H1 (cell line): Measurements from ENCODE around the gene MAPK8IP2. TPM values are rescaled to one million over a fixed set of nuclear protein-coding genes. Genes with fewer than 3 reads are reported as not detected.
"Not testable (repeated sequence)": the region's sequence is repeated elsewhere in the genome, so short reads cannot be mapped to it uniquely, and the experiment has no call there.

Experiments used
- CTCF ChIA-PET: fragments of 300-600 bp; sonication (Branson Sonifier 250); formaldehyde crosslinking; loops from one replicate; lab custom pipeline; 2021; ENCODE audit not compliant: partially characterized antibody; lab: Charles Lee
- POLR2A ChIA-PET: fragments of 300-600 bp; sonication (Branson Sonifier 250); formaldehyde crosslinking; loops from one replicate; lab custom pipeline; 2021; ENCODE audit warnings: inconsistent platforms; ENCODE audit not compliant: partially characterized antibody; lab: Charles Lee
- DNase-seq, 2 experiments: peaks; one replicate each; pipeline versions ENCODE4 v3.0.0 to v3.0.0-alpha.2; 2010 to 2022; ENCODE audit warnings: low spot score in 2 of 2, low read depth in 1 of 2, mixed read lengths in 1 of 2
- FAIRE-seq: peaks from 2 replicates; lab custom pipeline; 2011; peaks lifted over from hg19 to GRCh38; lab: Jason Lieb, UNC
- H2AFZ ChIP-seq: 2 replicates; pipeline ENCODE4 v1.8.1; 2012; ENCODE audit warnings: low read length, inconsistent platforms
- H2AK5ac ChIP-seq: 2 replicates; pipeline ENCODE4 v1.6.1; 2013; ENCODE audit warnings: low read depth, low read length
- H2BK120ac ChIP-seq: replicated peaks from 2 replicates; pipeline ENCODE3; 2013; ENCODE audit warnings: low read depth, low read length, inconsistent platforms
- H2BK12ac ChIP-seq: 2 replicates; pipeline ENCODE4 v1.6.1; 2013; ENCODE audit warnings: low read depth, low read length
- H2BK15ac ChIP-seq: 2 replicates; pipeline ENCODE4 v1.6.1; 2013; ENCODE audit warnings: low read length
- H2BK20ac ChIP-seq: 2 replicates; pipeline ENCODE4 v1.6.1; 2013; ENCODE audit warnings: low read length
- H2BK5ac ChIP-seq: 2 replicates; pipeline ENCODE4 v1.6.1; 2013; ENCODE audit warnings: low read depth, low read length
- H3K14ac ChIP-seq: 2 replicates; pipeline ENCODE4 v1.6.1; 2013; ENCODE audit warnings: inconsistent platforms; ENCODE audit not compliant: insufficient read length
- H3K18ac ChIP-seq: 2 replicates; pipeline ENCODE4 v1.6.1; 2013; ENCODE audit warnings: low read length; ENCODE audit errors: extremely low read depth
- H3K23ac ChIP-seq: 2 replicates; pipeline ENCODE4 v1.6.1; 2013; ENCODE audit warnings: inconsistent platforms; ENCODE audit not compliant: insufficient read length
- H3K23me2 ChIP-seq: 2 replicates; pipeline ENCODE4 v1.6.1; 2013; ENCODE audit warnings: low read depth, low read length
- H3K27ac ChIP-seq: 2 replicates; pipeline ENCODE4 v1.6.1; 2011; ENCODE audit warnings: low read depth, low read length, inconsistent platforms
- H3K27me3 ChIP-seq, 4 experiments: replicated peaks in 1 of 4; 1 replicate in 1 of 4; 2 replicates in 3 of 4; pipeline versions ENCODE4 v1.6.1 to v1.8.1; 2011 to 2013; ENCODE audit warnings: low read length in 3 of 4, mild to moderate bottlenecking in 3 of 4, inconsistent platforms in 2 of 4, mixed read lengths in 2 of 4, moderate library complexity in 1 of 4; ENCODE audit not compliant: control insufficient read depth in 3 of 4, insufficient read depth in 3 of 4; ENCODE audit errors: extremely low read depth in 1 of 4
- H3K36me3 ChIP-seq, 4 experiments: 2 replicates each; pipeline versions ENCODE4 v1.6.1 to v1.8.1; 2011 to 2013; ENCODE audit warnings: mild to moderate bottlenecking in 4 of 4, low read length in 3 of 4, moderate library complexity in 2 of 4, control low read depth in 1 of 4, inconsistent platforms in 1 of 4; ENCODE audit not compliant: insufficient read depth in 4 of 4, control insufficient read depth in 2 of 4
- H3K4ac ChIP-seq: replicated peaks from 2 replicates; pipeline ENCODE3; 2013; ENCODE audit warnings: low read length, low read depth, mixed read lengths, inconsistent platforms; ENCODE audit not compliant: insufficient read length
- H3K4me1 ChIP-seq, 4 experiments: replicated peaks in 1 of 4; 1 replicate in 1 of 4; 2 replicates in 3 of 4; pipeline versions ENCODE4 v1.6.1 to v1.8.1; 2011 to 2013; ENCODE audit warnings: low read length in 3 of 4, inconsistent platforms in 2 of 4, mixed read lengths in 1 of 4; ENCODE audit not compliant: insufficient read depth in 4 of 4, control insufficient read depth in 3 of 4
- H3K4me2 ChIP-seq, 2 experiments: 2 replicates each; pipeline versions ENCODE4 v1.6.1 to v1.8.1; 2011 to 2013; ENCODE audit warnings: low read depth in 2 of 2, low read length in 2 of 2, control low read depth in 1 of 2, inconsistent platforms in 1 of 2, mild to moderate bottlenecking in 1 of 2; ENCODE audit not compliant: insufficient read depth in 1 of 2
- H3K4me3 ChIP-seq, 4 experiments: fragments of 200-600, 300-600 bp in 1 of 4; sonication (generic), shearing (Covaris generic), sonication (Bioruptor Twin) in 1 of 4; 2 replicates each; pipeline versions ENCODE4 v1.5.1 to v1.8.1; 2011 to 2016; ENCODE audit warnings: low read length in 4 of 4, low read depth in 3 of 4, control low read depth in 2 of 4, inconsistent platforms in 2 of 4, mild to moderate bottlenecking in 2 of 4, mixed read lengths in 1 of 4, moderate library complexity in 1 of 4; ENCODE audit not compliant: insufficient read depth in 2 of 4; ENCODE audit errors: extremely low read depth in 1 of 4
- H3K56ac ChIP-seq: replicated peaks from 2 replicates; pipeline ENCODE3; 2013; ENCODE audit warnings: low read depth, mild to moderate bottlenecking, mixed read lengths, low read length, inconsistent platforms; ENCODE audit not compliant: insufficient read length
- H3K79me1 ChIP-seq: 2 replicates; pipeline ENCODE4 v1.6.1; 2013; ENCODE audit warnings: low read depth, low read length, control low read depth
- H3K79me2 ChIP-seq, 2 experiments: 2 replicates each; pipeline versions ENCODE4 v1.6.1 to v1.8.1; 2012 to 2013; ENCODE audit warnings: low read length in 2 of 2, mild to moderate bottlenecking in 2 of 2, inconsistent platforms in 1 of 2; ENCODE audit not compliant: insufficient read depth in 2 of 2, control insufficient read depth in 1 of 2
- H3K9ac ChIP-seq, 4 experiments: replicated peaks in 1 of 4; 1 replicate in 1 of 4; 2 replicates in 3 of 4; pipeline versions ENCODE4 v1.6.1 to v1.8.1; 2011 to 2013; ENCODE audit warnings: low read depth in 3 of 4, low read length in 3 of 4, control low read depth in 2 of 4, mild to moderate bottlenecking in 2 of 4, moderate library complexity in 2 of 4, inconsistent platforms in 1 of 4; ENCODE audit errors: extremely low read depth in 1 of 4
- H3K9me3 ChIP-seq, 2 experiments: 2 replicates each; pipeline versions ENCODE4 v1.6.1 to v1.8.1; 2012 to 2013; ENCODE audit warnings: mild to moderate bottlenecking in 2 of 2, moderate library complexity in 2 of 2, control low read depth in 1 of 2, inconsistent platforms in 1 of 2, low read depth in 1 of 2, low read length in 1 of 2, mixed read lengths in 1 of 2; ENCODE audit not compliant: insufficient read depth in 2 of 2
- H4K20me1 ChIP-seq, 2 experiments: replicated peaks in 1 of 2; 2 replicates each; pipeline versions ENCODE3 to v1.8.1; 2011 to 2013; ENCODE audit warnings: inconsistent platforms in 2 of 2, low read length in 2 of 2, mild to moderate bottlenecking in 1 of 2; ENCODE audit not compliant: insufficient read depth in 2 of 2, control insufficient read depth in 1 of 2
- H4K5ac ChIP-seq: 2 replicates; pipeline ENCODE4 v1.6.1; 2013; ENCODE audit warnings: low read length, low read depth, mixed read lengths, inconsistent platforms; ENCODE audit not compliant: insufficient read length
- H4K8ac ChIP-seq: 2 replicates; pipeline ENCODE4 v1.8.0; 2013; ENCODE audit warnings: mild to moderate bottlenecking, moderate library complexity, low read length, inconsistent platforms; ENCODE audit not compliant: insufficient read depth; ENCODE audit errors: extremely low read depth
- H4K91ac ChIP-seq: replicated peaks from 2 replicates; pipeline ENCODE3; 2013; ENCODE audit warnings: low read length, mixed read lengths, inconsistent platforms; ENCODE audit not compliant: insufficient read length
- WGBS, 2 experiments: shearing (Covaris generic) in 1 of 2; methylation state at CpG; one replicate each; pipeline versions ENCODE4 v1.1.6 to v1.1.7; 2013 to 2015; ENCODE audit warnings: low lambda C conversion rate in 2 of 2, mixed read lengths in 2 of 2, inconsistent platforms in 1 of 2, low coverage in 1 of 2, missing lambda C conversion rate in 1 of 2; ENCODE audit not compliant: insufficient replicate concordance in 2 of 2, insufficient coverage in 1 of 2, insufficient read length in 1 of 2; ENCODE audit errors: extremely low coverage in 1 of 2, missing lambda C conversion rate in 1 of 2; 5-methylcytosine and 5-hydroxymethylcytosine counted together
- polyA plus RNA-seq, 7 experiments: library from polyadenylated mRNA; depleted of rRNA in 3 of 7; stranded (reverse) in 5 of 7; unstranded in 2 of 7; fragments of >200 nt in 5 of 7; fragments of 200-250 nt in 2 of 7; gene quantifications; 1 replicate in 5 of 7; 2 replicates in 1 of 7; 4 replicates in 1 of 7; pipeline versions ENCODE4 v1.2.1 to v1.2.3, GENCODE V29; 2011 to 2013; ENCODE audit warnings: missing spikeins in 2 of 7, mixed read lengths in 2 of 7
- total RNA-seq: library from RNA; stranded (reverse); fragmentation: NEBNext Ultra II Directional; extraction: Animal tissue kit (Norgen Biotek cat#: 25700); gene quantifications from 2 replicates; pipeline ENCODE4 v1.2.1, GENCODE V29; 2021

The MAPK8IP2 gene
- total and polyA plus RNA-seq, 2 of the 8 experiments (the other 6 are each of a cell fraction or from before 2014, with no cell fraction given): 1.5 to 5.5 TPM

GRCh38 chr22:50643821-50644101 is 43.2 kb downstream of the MAPK8IP2 start:
- ChIA-PET CTCF (interaction anchor here (6.9 kb wide), 1 partner anchor 20 kb away, joined by 74 read pairs; the partner anchor contains the start of gene ARSA), POLR2A (interaction anchor here (0.9 kb wide), 1 partner anchor 11 kb away, joined by 3 read pairs; no protein-coding TSS in a partner anchor)
- peak; percentile 94 for FAIRE-seq
- H2BK15ac ChIP-seq, H4K91ac ChIP-seq, H2BK12ac ChIP-seq, H3K36me3 ChIP-seq, H3K23ac ChIP-seq, H2BK120ac ChIP-seq, H3K4me2 ChIP-seq, H2AK5ac ChIP-seq, H2BK20ac ChIP-seq, H4K5ac ChIP-seq, DNase-seq, H2AFZ ChIP-seq, H3K56ac ChIP-seq, H3K79me2 ChIP-seq, H4K20me1 ChIP-seq, H3K23me2 ChIP-seq, H3K4me3 ChIP-seq, H3K27ac ChIP-seq, H3K18ac ChIP-seq, H3K14ac ChIP-seq, H3K4ac ChIP-seq, H2BK5ac ChIP-seq, H3K79me1 ChIP-seq, H4K8ac ChIP-seq: not testable (repeated sequence)
- H3K9me3 ChIP-seq: peaks cover 0 to 12% of the 10 kb centered on the region in 2 experiments; a peak in 3 of 4 replicates
- peak overlapping the region in 1 of 4 experiments; percentile 44; a peak in 1 of 7 replicates for H3K9ac ChIP-seq
- peaks cover 0 to 23% (median 17%) of the 10 kb centered on the region in 4 experiments; a peak in 6 of 7 replicates for H3K27me3 ChIP-seq
- H3K4me1 ChIP-seq: peaks cover 4 to 21% (median 17%) of the 10 kb centered on the region in 4 experiments
- WGBS, 2 experiments: 64% methylated on average over 3 of the region's 3 CpGs; no CpG with 5 or more reads in 1 of the 2 experiments
